HFF-Myc (cell line): ENCODE data around the gene CLPSL2.

ENCODE experiments used
- DNase-seq: peaks from one replicate; pipeline ENCODE4 v3.0.0-alpha.2; 2011; ENCODE audit warnings: low read depth; ENCODE audit errors: extremely low read depth
- H3K4me3 ChIP-seq: replicated peaks from 2 replicates; pipeline ENCODE4 v1.5.1; 2011; ENCODE audit warnings: low read depth, mild to moderate bottlenecking, control low read depth, low read length
- TF ChIP-seq, protein P1 (sequence below): IDR thresholded peaks from 2 replicates; pipeline ENCODE4 v1.5.1; 2012; ENCODE audit warnings: mild to moderate bottlenecking, low read depth, low read length, control low read depth; ENCODE audit errors: missing control alignments

The CLPSL2 gene

DNA sequence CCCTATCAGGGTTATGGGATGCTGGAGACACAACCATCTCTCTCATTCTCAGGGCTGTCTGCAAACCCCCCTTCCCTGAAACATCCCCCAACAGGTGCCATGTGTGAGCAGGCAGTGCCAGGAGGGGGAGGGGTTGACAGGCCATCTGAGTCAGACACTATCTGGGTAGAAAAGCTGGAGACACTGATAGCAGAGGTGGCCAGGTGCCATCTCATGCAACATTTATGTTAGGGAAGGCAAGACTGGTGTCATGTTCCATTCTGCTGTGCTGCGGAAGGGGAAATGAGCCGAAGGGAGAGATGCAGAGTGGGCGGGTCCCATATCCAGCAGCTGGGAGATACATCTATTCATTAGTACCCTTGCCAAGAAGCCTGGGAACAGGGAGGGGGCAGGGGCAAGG is 32.3 kb downstream of the CLPSL2 start:
- DNase-seq: no peak
- TF ChIP-seq, protein P1, sequence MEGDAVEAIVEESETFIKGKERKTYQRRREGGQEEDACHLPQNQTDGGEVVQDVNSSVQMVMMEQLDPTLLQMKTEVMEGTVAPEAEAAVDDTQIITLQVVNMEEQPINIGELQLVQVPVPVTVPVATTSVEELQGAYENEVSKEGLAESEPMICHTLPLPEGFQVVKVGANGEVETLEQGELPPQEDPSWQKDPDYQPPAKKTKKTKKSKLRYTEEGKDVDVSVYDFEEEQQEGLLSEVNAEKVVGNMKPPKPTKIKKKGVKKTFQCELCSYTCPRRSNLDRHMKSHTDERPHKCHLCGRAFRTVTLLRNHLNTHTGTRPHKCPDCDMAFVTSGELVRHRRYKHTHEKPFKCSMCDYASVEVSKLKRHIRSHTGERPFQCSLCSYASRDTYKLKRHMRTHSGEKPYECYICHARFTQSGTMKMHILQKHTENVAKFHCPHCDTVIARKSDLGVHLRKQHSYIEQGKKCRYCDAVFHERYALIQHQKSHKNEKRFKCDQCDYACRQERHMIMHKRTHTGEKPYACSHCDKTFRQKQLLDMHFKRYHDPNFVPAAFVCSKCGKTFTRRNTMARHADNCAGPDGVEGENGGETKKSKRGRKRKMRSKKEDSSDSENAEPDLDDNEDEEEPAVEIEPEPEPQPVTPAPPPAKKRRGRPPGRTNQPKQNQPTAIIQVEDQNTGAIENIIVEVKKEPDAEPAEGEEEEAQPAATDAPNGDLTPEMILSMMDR: no peak
- no peak overlapping the region for H3K4me3 ChIP-seq

DNA sequence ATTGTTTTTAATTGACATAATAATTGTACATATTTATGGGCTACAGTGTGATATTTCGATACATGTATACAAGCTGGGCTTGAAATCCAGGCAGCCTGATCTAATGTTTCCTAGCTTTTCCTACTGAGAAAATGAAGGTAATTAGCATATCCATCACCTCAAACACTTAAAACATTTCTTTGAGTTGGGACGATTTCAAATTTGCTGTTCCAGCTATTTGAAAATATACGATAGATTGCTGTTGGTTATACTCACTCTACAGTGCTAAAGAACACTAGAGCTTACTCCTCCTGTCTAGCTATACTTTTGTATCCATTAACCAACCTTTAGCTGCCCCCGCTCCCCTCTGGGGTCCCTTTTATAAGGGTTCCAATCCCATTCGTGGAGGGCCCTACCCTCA is 33.4 kb downstream of the CLPSL2 start:
- no peak overlapping the region for H3K4me3 ChIP-seq
- TF ChIP-seq, protein P1: no peak

DNA sequence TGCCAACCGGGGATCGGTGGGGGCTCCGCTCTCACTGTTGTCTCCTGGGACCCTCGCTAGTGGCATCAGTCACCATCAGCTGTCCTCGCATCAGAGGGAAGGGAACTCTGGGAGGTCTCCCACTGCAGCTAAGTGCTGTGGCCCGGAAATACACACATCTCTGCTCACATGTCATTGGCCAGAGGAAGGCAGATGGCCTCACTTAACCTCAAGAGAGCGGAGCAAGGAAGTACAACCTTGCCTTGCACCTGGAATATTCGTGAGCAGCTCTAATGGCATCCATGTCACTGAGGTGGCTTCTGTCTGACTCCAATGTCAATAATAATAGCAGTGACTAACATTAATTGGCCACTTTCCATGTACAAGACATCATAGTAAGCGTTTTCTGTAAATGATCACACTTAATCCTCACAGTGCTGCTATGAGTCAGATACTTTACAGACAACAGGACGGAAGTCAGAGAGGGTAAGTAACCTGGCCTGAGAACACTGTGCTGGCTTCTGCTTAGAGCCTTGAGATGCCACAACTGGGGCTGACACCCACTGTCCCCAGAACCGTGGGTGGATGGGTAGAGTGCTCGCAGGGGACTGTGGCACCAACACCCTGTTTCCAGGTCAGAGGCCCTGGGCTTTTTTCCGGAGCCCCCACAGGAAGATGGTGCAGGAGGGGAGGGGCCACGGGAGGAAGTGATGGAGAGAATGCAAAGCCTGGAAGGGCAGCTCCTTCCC is 34.7 kb downstream of the CLPSL2 start:
- DNase-seq: peak; percentile 30
- TF ChIP-seq, protein P1: no peak
- no peak overlapping the region for H3K4me3 ChIP-seq

More for the DNA sequence above, 33.4 kb downstream of the CLPSL2 start:
- no peak for DNase-seq

DNA sequence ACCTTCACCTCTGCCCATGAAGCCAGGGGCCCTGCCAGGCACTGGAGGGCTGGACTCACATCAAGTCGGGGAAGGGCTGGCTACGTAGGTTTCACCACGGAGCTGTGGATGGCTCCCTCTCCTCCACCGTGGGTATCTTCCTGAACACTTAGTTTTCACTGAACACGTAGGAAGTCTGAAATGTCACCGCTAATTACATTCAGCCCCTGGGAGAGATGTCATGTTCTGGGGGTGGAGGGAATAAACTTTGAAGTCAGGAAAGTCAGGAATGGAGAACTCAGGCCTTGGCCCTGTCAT is 35.2 kb downstream of the CLPSL2 start:
- no peak for DNase-seq
- TF ChIP-seq, protein P1: no peak
- no peak overlapping the region for H3K4me3 ChIP-seq

DNA sequence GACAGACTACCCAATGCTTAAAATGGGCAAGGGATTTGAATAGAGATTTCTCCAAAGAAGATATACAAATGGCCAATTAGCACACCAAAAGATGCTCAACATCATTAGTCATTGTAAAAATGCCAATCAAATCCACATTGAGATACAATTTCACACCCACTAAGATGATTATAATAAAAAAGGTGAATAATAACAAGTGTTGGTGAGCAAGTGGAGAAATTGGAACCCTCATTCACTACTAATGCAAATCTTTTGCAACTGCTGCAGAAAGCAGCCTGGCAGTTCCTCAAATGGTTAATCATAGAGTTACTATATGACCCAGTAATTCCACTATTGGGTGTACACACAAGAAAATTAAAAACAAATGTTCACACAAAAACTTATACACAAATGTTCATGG is 41.1 kb downstream of the CLPSL2 start:
- no peak for DNase-seq
- H3K4me3 ChIP-seq: no peak overlapping the region
- TF ChIP-seq, protein P1: no peak

DNA sequence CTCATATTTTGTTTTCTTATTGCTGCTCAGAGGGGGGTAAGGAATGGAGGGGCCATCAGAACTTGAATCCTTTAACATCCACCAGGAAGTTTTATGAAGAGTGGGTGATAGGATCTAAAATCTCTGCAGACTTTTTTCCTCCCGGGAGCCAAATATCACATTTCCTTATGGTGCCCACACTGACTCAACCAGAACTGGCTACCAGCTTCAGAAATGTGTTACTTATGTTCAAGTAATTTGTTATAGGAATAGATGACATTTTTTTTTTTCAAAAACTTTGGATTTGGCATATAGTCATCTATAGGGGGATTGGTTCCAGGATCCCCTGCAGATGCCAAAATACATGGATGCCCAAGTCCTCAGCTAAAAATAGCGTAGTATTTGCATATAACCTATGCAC is 47.2 kb downstream of the CLPSL2 start:
- TF ChIP-seq, protein P1: no peak
- no peak overlapping the region for H3K4me3 ChIP-seq
- no peak for DNase-seq
